Neural cell (in vitro differentiated cells): Measurements from ENCODE around the gene POLDIP3. TPM values are rescaled to one million over a fixed set of nuclear protein-coding genes. Genes with fewer than 3 reads are reported as not detected.

Experiments used
- H2AFZ ChIP-seq: fragments of 200-600, 300-800 bp; sonication (generic), shearing (Covaris generic); 2 replicates; pipeline ENCODE4 v1.6.0; 2014; ENCODE audit warnings: low read depth, mild to moderate bottlenecking, antibody characterized with exemption, low read length, moderate library complexity
- H3F3A ChIP-seq: fragments of 200-600 bp; shearing (Covaris generic); 2 replicates; pipeline ENCODE4 v1.6.1; 2016; ENCODE audit warnings: mild to moderate bottlenecking, moderate library complexity, mixed read lengths, antibody characterized with exemption, low read length; ENCODE audit not compliant: insufficient read depth, poor library complexity, severe bottlenecking
- H3K27ac ChIP-seq: fragments of 200-600, 300-800 bp; sonication (generic), shearing (Covaris generic); 2 replicates; pipeline ENCODE4 v1.5.1; 2014; ENCODE audit warnings: mild to moderate bottlenecking, low read length, moderate library complexity
- H3K27me3 ChIP-seq: fragments of 300-800, 200-600 bp; sonication (generic), shearing (Covaris generic); 2 replicates; pipeline ENCODE4 v1.6.0; 2014; ENCODE audit warnings: mild to moderate bottlenecking, low read depth, low read length, moderate library complexity; ENCODE audit not compliant: insufficient read depth
- H3K36me3 ChIP-seq: fragments of 300-800, 200-600 bp; sonication (generic), shearing (Covaris generic); 2 replicates; pipeline ENCODE4 v1.5.1; 2014; ENCODE audit warnings: mild to moderate bottlenecking, antibody characterized with exemption, low read length, moderate library complexity; ENCODE audit not compliant: insufficient read depth
- H3K4me2 ChIP-seq: fragments of 300-800, 200-600 bp; sonication (generic), shearing (Covaris generic); 2 replicates; pipeline ENCODE4 v1.6.0; 2014; ENCODE audit warnings: mild to moderate bottlenecking, low read length
- H3K4me3 ChIP-seq: fragments of 300-800, 200-600 bp; sonication (generic), shearing (Covaris generic); 2 replicates; pipeline ENCODE4 v1.5.1; 2014; ENCODE audit warnings: mild to moderate bottlenecking, low read length, moderate library complexity
- H3K79me2 ChIP-seq: fragments of 200-600 bp; shearing (Covaris generic); replicated peaks from 2 replicates; pipeline ENCODE4 v1.6.0; 2014; ENCODE audit warnings: mild to moderate bottlenecking, low read length, moderate library complexity; ENCODE audit not compliant: insufficient read depth
- H3K9ac ChIP-seq: fragments of 300-800, 200-600 bp; sonication (generic), shearing (Covaris generic); 2 replicates; pipeline ENCODE4 v1.6.1; 2016; ENCODE audit warnings: mild to moderate bottlenecking, low read length, mixed read lengths
- H3K9me2 ChIP-seq: fragments of 200-600 bp; shearing (Covaris generic); 2 replicates; pipeline ENCODE4 v1.6.1; 2016; ENCODE audit warnings: mild to moderate bottlenecking, low read length, mixed read lengths; ENCODE audit not compliant: insufficient read depth
- H3K9me3 ChIP-seq: fragments of 200-600, 300-800 bp; sonication (generic), shearing (Covaris generic); 2 replicates; pipeline ENCODE4 v1.6.1; 2016; ENCODE audit warnings: mild to moderate bottlenecking, mixed run types, low read length, moderate library complexity, mixed read lengths
- H4K20me1 ChIP-seq: fragments of 200-600 bp; shearing (Covaris generic); 2 replicates; pipeline ENCODE4 v1.6.1; 2016; ENCODE audit warnings: mild to moderate bottlenecking, mixed run types; ENCODE audit not compliant: insufficient read depth
- CTCF ChIP-seq: fragments of 450-650 bp; IDR thresholded peaks from 2 replicates; pipeline ENCODE4 v1.5.1; 2014; ENCODE audit warnings: antibody characterized with exemption, mild to moderate bottlenecking, moderate library complexity; ENCODE audit not compliant: poor library complexity, severe bottlenecking
- EP300 ChIP-seq: fragments of 450-650 bp; conservative IDR thresholded peaks from 2 replicates; pipeline ENCODE4 v1.6.1; 2014; ENCODE audit warnings: antibody characterized with exemption, mild to moderate bottlenecking, moderate library complexity; ENCODE audit not compliant: poor library complexity, severe bottlenecking
- EZH2 ChIP-seq: fragments of 200-600, 300-800 bp; shearing (Covaris generic), sonication (generic); IDR thresholded peaks from 2 replicates; pipeline ENCODE4 v1.6.1; 2014; ENCODE audit warnings: antibody characterized with exemption, low read length, borderline replicate concordance, mild to moderate bottlenecking; ENCODE audit not compliant: insufficient read depth, poor library complexity, severe bottlenecking
- MXI1 ChIP-seq: fragments of 450-650 bp; conservative IDR thresholded peaks from 2 replicates; pipeline ENCODE4 v1.6.1; 2014; ENCODE audit warnings: antibody characterized with exemption, mild to moderate bottlenecking; ENCODE audit not compliant: poor library complexity, severe bottlenecking
- POLR2AphosphoS5 ChIP-seq: IDR thresholded peaks from 2 replicates; pipeline ENCODE4 v1.6.1; 2012
- RAD21 ChIP-seq: fragments of 450-650 bp; conservative IDR thresholded peaks from 2 replicates; pipeline ENCODE4 v1.6.1; 2014; ENCODE audit warnings: antibody characterized with exemption, mild to moderate bottlenecking, moderate library complexity
- REST ChIP-seq: IDR thresholded peaks from 2 replicates; pipeline ENCODE4 v1.6.1; 2012; ENCODE audit warnings: borderline replicate concordance
- SMC3 ChIP-seq: fragments of 450-650 bp; conservative IDR thresholded peaks from 2 replicates; pipeline ENCODE4 v1.6.1; 2014; ENCODE audit warnings: antibody characterized with exemption, mild to moderate bottlenecking, moderate library complexity; ENCODE audit not compliant: poor library complexity
- TAF1 ChIP-seq: IDR thresholded peaks from 2 replicates; pipeline ENCODE4 v1.6.1; 2012; ENCODE audit warnings: low read depth
- polyA plus RNA-seq: library from polyadenylated mRNA; depleted of rRNA; stranded (reverse); fragments of >200 nt; gene quantifications from 2 replicates; pipeline ENCODE4 v1.2.3, GENCODE V29; 2014

POLDIP3 gene
- polyA plus RNA-seq, 1 donor from 2014 or later, result 56.9 TPM

- Histone ChIP-seq H3K36me3 (no peaks in the 10 kb centered on the region), H3K4me3 (peak overlapping the region; percentile 92), H3K79me2 (peaks cover 24% of the 10 kb centered on the region), H3K27ac (peak overlapping the region; percentile 74), H3K9me2 (no peaks in the 10 kb centered on the region), H3K9ac (peak overlapping the region; percentile 96), H3F3A (no peaks in the 10 kb centered on the region), H3K27me3 (no peaks in the 10 kb centered on the region), H3K4me2 (peak overlapping the region; percentile 95), H4K20me1 (no peaks in the 10 kb centered on the region), H2AFZ (peak overlapping the region; percentile 97), H3K9me3 (no peaks in the 10 kb centered on the region)
- TF ChIP-seq REST (peak; percentile 58), POLR2AphosphoS5 (peak; percentile 73), TAF1 (no peak), EP300 (peak; percentile 30), SMC3 (no peak), CTCF (no peak), MXI1 (peak; percentile 69)
Observed at GRCh38 chr22:42648368-42649245, 33.9 kb upstream of the POLDIP3 start.

DNA sequence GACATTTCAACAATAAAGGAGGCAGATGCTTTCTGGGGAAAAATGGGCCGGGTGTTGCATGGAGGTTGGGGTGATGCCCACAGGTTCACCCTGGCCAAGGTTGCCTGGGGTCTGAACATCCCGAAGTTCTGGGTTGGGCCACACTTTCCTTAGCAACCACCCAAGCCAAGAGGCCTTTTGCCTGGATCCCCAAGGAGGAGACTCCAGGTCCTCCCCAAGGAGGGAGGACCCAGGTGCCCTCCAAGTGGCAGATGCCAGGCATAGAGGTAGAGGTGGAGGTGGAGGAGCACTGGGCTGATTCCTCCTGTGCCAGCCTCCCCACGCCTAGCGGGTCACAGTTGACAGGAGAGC lies 33.3 kb upstream of the POLDIP3 start:
- no peaks in the 10 kb centered on the region for H3K9me3 ChIP-seq
- H3K36me3 ChIP-seq, result no peaks in the 10 kb centered on the region
- no peaks in the 10 kb centered on the region for H3K27me3 ChIP-seq
- peaks cover 24% of the 10 kb centered on the region for H3K79me2 ChIP-seq
- no peak overlapping the region for H2AFZ ChIP-seq
- peak overlapping the region; percentile 96 for H3K9ac ChIP-seq
- peak overlapping the region; percentile 95 for H3K4me2 ChIP-seq
- no peaks in the 10 kb centered on the region for H3F3A ChIP-seq
- H4K20me1 ChIP-seq, result no peaks in the 10 kb centered on the region
- peak overlapping the region; percentile 74 for H3K27ac ChIP-seq
- H3K9me2 ChIP-seq, result no peaks in the 10 kb centered on the region
- TF ChIP-seq SMC3 (no peak), MXI1 (no peak), POLR2AphosphoS5 (no peak), REST (no peak), RAD21 (no peak), CTCF (no peak), TAF1 (no peak), EP300 (no peak), EZH2 (no peak)
- H3K4me3 ChIP-seq, result peak overlapping the region; percentile 92
